IPS-11a (cell line): Measurements from ENCODE around the gene GPR62.

Experiments used
- H3K4me3 ChIP-seq: one replicate; pipeline ENCODE4 v1.5.1; 2013; ENCODE audit warnings: low read depth, low read length, control low read depth

Gene GPR62

GRCh38 chr3:51954105-51954504, 1.1 kb upstream of the GPR62 start:
- H3K4me3 ChIP-seq, result no peak overlapping the region

- H3K4me3 ChIP-seq, result no peak overlapping the region
These were observed 468 bp upstream of the GPR62 start for GRCh38 chr3:51954713-51955112.

GRCh38 chr3:51955893-51956770, 951 bp downstream of the GPR62 start:
- peak overlapping the region; percentile 27 for H3K4me3 ChIP-seq

GRCh38 chr3:51957520-51958205, 2.5 kb downstream of the GPR62 start:
- no peak overlapping the region for H3K4me3 ChIP-seq

GRCh38 chr3:51958603-51959521, 3.7 kb downstream of the GPR62 start:
- no peak overlapping the region for H3K4me3 ChIP-seq

GRCh38 chr3:51959651-51960050, 4.5 kb downstream of the GPR62 start:
- no peak overlapping the region for H3K4me3 ChIP-seq

GRCh38 chr3:51960386-51960785, 5.2 kb downstream of the GPR62 start:
- H3K4me3 ChIP-seq, result no peak overlapping the region

GRCh38 chr3:51961011-51961410, 5.8 kb downstream of the GPR62 start:
- no peak overlapping the region for H3K4me3 ChIP-seq

- H3K4me3 ChIP-seq, result no peak overlapping the region
These were observed 6.7 kb downstream of the GPR62 start for GRCh38 chr3:51961602-51962569.

GRCh38 chr3:51962854-51963530, 7.8 kb downstream of the GPR62 start:
- no peak overlapping the region for H3K4me3 ChIP-seq

- H3K4me3 ChIP-seq, result no peak overlapping the region
These were observed 8.8 kb downstream of the GPR62 start for GRCh38 chr3:51963951-51964451.

- H3K4me3 ChIP-seq, result no peak overlapping the region
These were observed 9.3 kb downstream of the GPR62 start for GRCh38 chr3:51964521-51964920.

- H3K4me3 ChIP-seq, result no peak overlapping the region
These were observed 10.8 kb downstream of the GPR62 start for GRCh38 chr3:51966016-51966415.

GRCh38 chr3:51966486-51966885, 11.3 kb downstream of the GPR62 start:
- no peak overlapping the region for H3K4me3 ChIP-seq

GRCh38 chr3:51966922-51967383, 11.8 kb downstream of the GPR62 start:
- peak overlapping the region; percentile 28 for H3K4me3 ChIP-seq

- H3K4me3 ChIP-seq, result peak within 1 kb of the TSS; percentile 56
These were observed 12.4 kb downstream of the GPR62 start, which contains the start of gene PCBP4 for GRCh38 chr3:51967384-51968169. TSS of gene PCBP4 (minus strand) at chr3:51967454. CDS start at chr3:51961240, 6,214 bp downstream.

GRCh38 chr3:51968170-51968775, 13.1 kb downstream of the GPR62 start:
- peak overlapping the region; percentile 56 for H3K4me3 ChIP-seq
